HCT116 (cell line): ENCODE results near the gene OR2AP1. TPM values are rescaled to one million over a fixed set of nuclear protein-coding genes. Genes with fewer than 3 reads are reported as not detected.
"Not testable (repeated sequence)": the region's sequence is repeated elsewhere in the genome, so short reads cannot be mapped to it uniquely, and the experiment has no call there.

Experiments used
- ATAC-seq: fragments of 200-7000 bp; cut with Tn5 transposase; 2 replicates; pipeline ENCODE4 v1.9.1; 2020; ENCODE audit warnings: mild to moderate bottlenecking, moderate library complexity
- BruUV-seq: library from RNA; stranded (reverse); fragments of 400-500 nt; replicated peaks from 2 replicates; lab custom pipeline; 2021; lab: Mats Ljungman, UMichigan
- CTCF ChIA-PET: fragments of 300-600 bp; sonication (Branson Sonifier 250); formaldehyde crosslinking; loops from one replicate; lab custom pipeline; 2021; ENCODE audit warnings: antibody characterized with exemption; lab: Charles Lee
- POLR2A ChIA-PET: fragments of 300-600, 350-600 bp; sonication (Branson Sonifier 250); formaldehyde crosslinking; loops from one replicate; lab custom pipeline; 2021; ENCODE audit warnings: antibody characterized with exemption; lab: Charles Lee
- RAD21 ChIA-PET, 2 experiments: fragments of 300-600 bp; sonication (Branson Sonifier 250); formaldehyde crosslinking; loops; one replicate each; lab custom pipeline; 2023; ENCODE audit warnings: low total read pairs in 2 of 2; ENCODE audit not compliant: uncharacterized antibody in 2 of 2, unreplicated experiment in 2 of 2, low non-redundant PET in 1 of 2; lab: Charles Lee
- DNase-seq: peaks from one replicate; pipeline ENCODE4 v3.0.0-alpha.2; 2010; ENCODE audit warnings: low read depth, low spot score
- H2AFZ ChIP-seq: fragments of 200-600 bp; shearing (Covaris generic), sonication (generic); 2 replicates; pipeline ENCODE4 v1.6.1; 2017; ENCODE audit warnings: low read depth, mixed run types, mixed read lengths, antibody characterized with exemption, low read length; ENCODE audit not compliant: poor library complexity, severe bottlenecking
- H3K27ac ChIP-seq: 2 replicates; pipeline ENCODE4 v1.5.1; 2012; ENCODE audit warnings: low read depth, low read length
- H3K27me3 ChIP-seq: fragments of 200-600 bp; sonication (generic); 2 replicates; pipeline ENCODE4 v1.6.1; 2016; ENCODE audit warnings: mixed run types, low read length, mixed read lengths; ENCODE audit not compliant: insufficient read depth
- H3K36me3 ChIP-seq, 2 experiments: fragments of 200-500 bp in 1 of 2; fragments of 200-600 bp in 1 of 2; sonication (Bioruptor generic) in 1 of 2; sonication (generic) in 1 of 2; 2 replicates each; pipeline versions ENCODE4 v1.5.1 to v1.6.1; 2014 to 2016; ENCODE audit warnings: low read length in 2 of 2, inconsistent platforms in 1 of 2, mixed read lengths in 1 of 2, mixed run types in 1 of 2; ENCODE audit not compliant: insufficient read depth in 2 of 2, control insufficient read depth in 1 of 2
- H3K4me1 ChIP-seq, 2 experiments: fragments of 200-600 bp in 1 of 2; sonication (generic) in 1 of 2; 2 replicates each; pipeline versions ENCODE4 v1.5.1 to v1.6.1; 2012 to 2017; ENCODE audit warnings: low read length in 2 of 2, inconsistent platforms in 1 of 2, mild to moderate bottlenecking in 1 of 2, mixed read lengths in 1 of 2, mixed run types in 1 of 2, moderate library complexity in 1 of 2; ENCODE audit not compliant: insufficient read depth in 2 of 2, control insufficient read depth in 1 of 2
- H3K4me2 ChIP-seq: fragments of 200-600 bp; sonication (generic); 2 replicates; pipeline ENCODE4 v1.6.1; 2017; ENCODE audit warnings: mixed run types, low read length, mixed read lengths
- H3K4me3 ChIP-seq, 2 experiments: fragments of 200-600 bp in 1 of 2; sonication (generic) in 1 of 2; replicated peaks in 1 of 2; 2 replicates each; pipeline ENCODE4 v1.5.1; 2011 to 2016; ENCODE audit warnings: low read length in 2 of 2, control low read depth in 1 of 2, low read depth in 1 of 2, mild to moderate bottlenecking in 1 of 2, mixed read lengths in 1 of 2, mixed run types in 1 of 2
- H3K79me2 ChIP-seq: fragments of 200-600 bp; sonication (generic); 2 replicates; pipeline ENCODE4 v1.6.1; 2017; ENCODE audit warnings: mild to moderate bottlenecking, mixed run types, low read length, moderate library complexity, mixed read lengths; ENCODE audit not compliant: insufficient read depth
- H3K9ac ChIP-seq: fragments of 200-600 bp; sonication (generic); 2 replicates; pipeline ENCODE4 v1.6.1; 2016; ENCODE audit warnings: low read length, mixed read lengths
- H3K9me2 ChIP-seq: fragments of 200-600 bp; sonication (generic), shearing (Covaris generic); 2 replicates; pipeline ENCODE4 v1.6.1; 2017; ENCODE audit warnings: mixed run types, mild to moderate bottlenecking, moderate library complexity; ENCODE audit not compliant: insufficient read depth
- H3K9me3 ChIP-seq, 2 experiments: fragments of 200-500 bp in 1 of 2; fragments of 200-600 bp in 1 of 2; sonication (Bioruptor generic) in 1 of 2; sonication (generic) in 1 of 2; 2 replicates each; pipeline ENCODE4 v1.6.1; 2014 to 2017; ENCODE audit warnings: low read length in 2 of 2, mixed read lengths in 2 of 2, inconsistent platforms in 1 of 2, low read depth in 1 of 2, mild to moderate bottlenecking in 1 of 2, mixed run types in 1 of 2, moderate library complexity in 1 of 2; ENCODE audit not compliant: control insufficient read depth in 1 of 2, insufficient read depth in 1 of 2
- H4K20me1 ChIP-seq: fragments of 200-600 bp; sonication (generic), shearing (Covaris generic); 2 replicates; pipeline ENCODE4 v1.6.1; 2017; ENCODE audit warnings: mixed run types, mild to moderate bottlenecking, moderate library complexity; ENCODE audit not compliant: insufficient read depth
- ELF1 ChIP-seq: IDR thresholded peaks from 2 replicates; pipeline ENCODE4 v1.6.1; 2012; ENCODE audit warnings: low read depth, borderline replicate concordance
- EZH2phosphoT487 ChIP-seq: fragments of 200-600 bp; IDR thresholded peaks from 2 replicates; pipeline ENCODE4 v1.6.1; 2018; ENCODE audit warnings: antibody characterized with exemption, borderline replicate concordance
- FOSL1 ChIP-seq: IDR thresholded peaks from 2 replicates; pipeline ENCODE4 v1.6.1; 2012; ENCODE audit warnings: low read depth
- JUND ChIP-seq: IDR thresholded peaks from 2 replicates; pipeline ENCODE4 v1.6.1; 2012
- POLR2A ChIP-seq: IDR thresholded peaks from 2 replicates; pipeline ENCODE4 v1.7.0; 2011; ENCODE audit warnings: borderline replicate concordance; ENCODE audit not compliant: insufficient read depth, insufficient read length; ENCODE audit errors: extremely low read depth
- POLR2AphosphoS5 ChIP-seq: IDR thresholded peaks from 2 replicates; pipeline ENCODE4 v1.6.1; 2011; ENCODE audit warnings: mild to moderate bottlenecking, low read depth, low read length, moderate library complexity
- SIN3A ChIP-seq: IDR thresholded peaks from 2 replicates; pipeline ENCODE4 v1.6.1; 2012; ENCODE audit warnings: low read depth
- SP1 ChIP-seq: IDR thresholded peaks from 2 replicates; pipeline ENCODE4 v1.6.1; 2012; ENCODE audit warnings: low read depth
- SRF ChIP-seq: IDR thresholded peaks from 2 replicates; pipeline ENCODE4 v1.6.1; 2012; ENCODE audit warnings: low read depth
- YY1 ChIP-seq: IDR thresholded peaks from 2 replicates; pipeline ENCODE4 v1.6.1; 2011; ENCODE audit warnings: low read length, low read depth, moderate library complexity, mild to moderate bottlenecking; ENCODE audit not compliant: insufficient replicate concordance; ENCODE audit errors: extremely low read depth
- ZNF274 ChIP-seq: fragments of 200-500 bp; sonication (Bioruptor generic); IDR thresholded peaks from 2 replicates; pipeline ENCODE4 v1.6.1; 2014; ENCODE audit warnings: mild to moderate bottlenecking, low read depth, low read length, inconsistent platforms
- intact Hi-C: fragments of 100-400 bp; cut with micrococcal nuclease; formaldehyde crosslinking; loops from 2 replicates; pipeline ENCODE4 v1.10.0; 2022
- total RNA-seq: library from RNA; stranded (reverse); gene quantifications from one replicate; pipeline ENCODE4 v1.2.1, GENCODE V29; 2021; ENCODE audit not compliant: unreplicated experiment
- TF ChIP-seq, protein P1 (sequence below): IDR thresholded peaks from 2 replicates; pipeline ENCODE4 v1.6.1; 2012

OR2AP1 gene
- total RNA-seq, 1 experiment from 2014 or later, result not detected

DNA sequence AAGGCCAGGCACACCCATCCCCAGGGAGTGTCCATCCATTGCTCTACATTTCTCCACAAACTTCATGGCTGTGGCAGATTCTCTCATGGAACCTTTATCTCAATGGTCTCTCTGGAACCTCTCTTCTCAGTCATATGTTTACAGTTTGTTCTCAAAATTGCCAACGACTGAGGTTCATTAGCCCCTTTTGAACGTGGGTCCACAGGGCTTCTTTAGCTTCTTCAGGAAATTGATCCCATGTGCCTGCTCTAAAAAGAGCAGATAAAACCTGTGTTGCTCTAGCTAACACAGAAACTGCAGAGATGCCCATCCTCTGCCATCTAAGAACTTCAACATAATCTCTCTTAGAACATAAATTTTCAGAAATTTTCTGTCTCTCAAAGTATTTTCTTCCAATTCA lies 23.0 kb upstream of the OR2AP1 start, which contains the start of gene OR6C4:
Gene OR6C4, plus strand, starts transcription at position 301 of the 400 bp plus-strand sequence. CDS start 1,625 bp downstream, outside the sequence.
- no peak within 1 kb of the TSS for H3K9ac ChIP-seq
- DNase-seq (no peak), ATAC-seq (no peak)
- no peaks in the 10 kb centered on the region for H3K36me3 ChIP-seq
- no peak within 1 kb of the TSS for H2AFZ ChIP-seq
- BruUV-seq, result no TSS peak
- no peak within 1 kb of the TSS for H3K4me3 ChIP-seq
- RAD21 ChIA-PET, result no interaction called here
- H3K27ac ChIP-seq, result no peak within 1 kb of the TSS
- H3K4me1 ChIP-seq, result no peaks in the 10 kb centered on the region
- H3K79me2 ChIP-seq, result no peaks in the 10 kb centered on the region
- H3K4me2 ChIP-seq, result no peak within 1 kb of the TSS
- POLR2A ChIA-PET, result no interaction called here
- TF ChIP-seq FOSL1 (no peak), JUND (no peak), SP1 (no peak), YY1 (no peak), EZH2phosphoT487 (no peak), SIN3A (no peak), SRF (no peak), ELF1 (no peak), POLR2A (no peak), ZNF274 (no peak)
- TF ChIP-seq, protein P1, sequence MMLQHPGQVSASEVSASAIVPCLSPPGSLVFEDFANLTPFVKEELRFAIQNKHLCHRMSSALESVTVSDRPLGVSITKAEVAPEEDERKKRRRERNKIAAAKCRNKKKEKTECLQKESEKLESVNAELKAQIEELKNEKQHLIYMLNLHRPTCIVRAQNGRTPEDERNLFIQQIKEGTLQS, result no peak
- no peaks in the 10 kb centered on the region for H3K9me3 ChIP-seq
- CTCF ChIA-PET, result no interaction called here
- H3K27me3 ChIP-seq, result peaks cover 11% of the 10 kb centered on the region; the same call in 1 of the 2 replicates
- H3K9me2 ChIP-seq, result no peaks in the 10 kb centered on the region
- H4K20me1 ChIP-seq, result no peaks in the 10 kb centered on the region
- intact Hi-C loops, result no loop called here

DNA sequence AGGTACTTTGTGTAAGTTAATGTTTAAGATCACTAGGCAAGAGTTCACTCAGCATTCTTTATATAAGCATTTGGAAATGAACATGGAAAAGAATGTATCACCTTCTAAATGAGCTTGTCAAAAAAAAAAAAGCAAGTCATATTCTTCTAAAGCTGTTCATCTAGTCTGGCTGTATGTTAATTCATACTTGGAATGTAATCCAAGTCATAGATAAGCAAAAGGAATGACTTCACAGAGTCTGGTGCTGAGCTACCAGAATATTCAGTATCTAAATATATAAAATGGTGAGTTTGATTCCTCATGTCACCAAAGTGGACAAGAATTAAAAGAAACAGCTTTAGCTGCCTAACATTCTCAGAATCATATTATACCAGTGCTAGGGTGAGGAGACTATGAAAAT lies 18.0 kb upstream of the OR2AP1 start:
- no peak for TF ChIP-seq POLR2AphosphoS5
- Histone ChIP-seq H3K79me2 (no peaks in the 10 kb centered on the region), H3K4me1 (no peaks in the 10 kb centered on the region), H3K9me2 (no peaks in the 10 kb centered on the region), H3K27me3 (peaks cover 11% of the 10 kb centered on the region; the same call in 1 of the 2 replicates), H2AFZ (no peak overlapping the region), H3K36me3 (no peaks in the 10 kb centered on the region), H4K20me1 (no peaks in the 10 kb centered on the region), H3K9ac (no peak overlapping the region), H3K4me2 (no peak overlapping the region), H3K27ac (no peak overlapping the region), H3K9me3 (no peaks in the 10 kb centered on the region), H3K4me3 (no peak overlapping the region)
- no peak for DNase-seq
- CTCF ChIA-PET, result no interaction called here
- no peak for ATAC-seq
- POLR2A ChIA-PET, result no interaction called here
- BruUV-seq, result no TSS peak
- intact Hi-C loops, result no loop called here
- RAD21 ChIA-PET, result no interaction called here

DNA sequence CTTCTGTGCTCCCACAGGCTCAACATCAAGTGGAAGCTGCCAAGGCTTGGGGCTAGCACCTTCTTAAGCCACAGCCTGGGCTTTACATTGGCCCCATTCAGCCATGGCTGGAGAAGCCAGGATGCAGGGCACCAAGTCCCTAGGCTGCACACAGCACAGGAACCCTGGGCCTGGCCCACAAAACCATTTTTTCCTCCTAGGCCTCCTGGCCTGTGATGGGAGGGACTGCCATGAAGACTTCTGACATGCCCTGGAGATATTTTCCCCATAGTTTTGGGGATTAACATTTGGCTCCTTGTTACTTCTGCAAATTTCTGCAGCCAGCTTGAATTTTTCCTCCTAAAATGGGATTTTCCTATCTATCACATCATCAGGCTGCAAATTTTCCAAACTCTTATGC lies 2.2 kb upstream of the OR2AP1 start:
- H3K36me3 ChIP-seq, H3K79me2 ChIP-seq, intact Hi-C loops, H4K20me1 ChIP-seq, ATAC-seq, DNase-seq, BruUV-seq, H3K27ac ChIP-seq, RAD21 ChIA-PET, CTCF ChIA-PET, H3K4me3 ChIP-seq, H3K27me3 ChIP-seq, H3K9me3 ChIP-seq, H3K9me2 ChIP-seq, H2AFZ ChIP-seq, POLR2A ChIA-PET, H3K4me1 ChIP-seq, H3K4me2 ChIP-seq, H3K9ac ChIP-seq: not testable (repeated sequence)
